CD4-positive, alpha-beta T cell treated with Interleukin-6 at 100 ng/mL for 8 hours (primary cell): Measurements from ENCODE around the gene ATXN1.
A peak's percentile ranks its signal among the peaks of the same experiment; 100 is the strongest.

ENCODE experiments used
- DNase-seq: peaks from one replicate; pipeline ENCODE4 v3.0.0-alpha.2; 2020; ENCODE audit warnings: mixed read lengths, low spot score

Gene ATXN1

GRCh38 chr6:16437095-16437494 is 324.2 kb downstream of the ATXN1 start:
- DNase-seq = no peak

GRCh38 chr6:16436550-16436949 is 324.7 kb downstream of the ATXN1 start:
- peak; percentile 30 for DNase-seq

- no peak for DNase-seq
Measured at GRCh38 chr6:16434885-16435284, 326.4 kb downstream of the ATXN1 start.

- DNase-seq = no peak
Measured at GRCh38 chr6:16433338-16433890, 327.8 kb downstream of the ATXN1 start.

- DNase-seq = no peak
Measured at GRCh38 chr6:16432075-16433032, 328.9 kb downstream of the ATXN1 start.

- DNase-seq = no peak
Measured at GRCh38 chr6:16431106-16431505, 330.2 kb downstream of the ATXN1 start.

GRCh38 chr6:16430391-16431089 is 330.7 kb downstream of the ATXN1 start:
- no peak for DNase-seq

- DNase-seq = no peak
Measured at GRCh38 chr6:16429669-16430068, 331.6 kb downstream of the ATXN1 start.

- no peak for DNase-seq
Measured at GRCh38 chr6:16427124-16427523, 334.1 kb downstream of the ATXN1 start.

- DNase-seq = no peak
Measured at GRCh38 chr6:16425881-16426615, 335.2 kb downstream of the ATXN1 start.

GRCh38 chr6:16421462-16421960 is 339.7 kb downstream of the ATXN1 start:
- no peak for DNase-seq

- DNase-seq = peak; percentile 45
Measured at GRCh38 chr6:16420715-16421461, 340.4 kb downstream of the ATXN1 start.

- no peak for DNase-seq
Measured at GRCh38 chr6:16420337-16420714, 340.9 kb downstream of the ATXN1 start.

- no peak for DNase-seq
Measured at GRCh38 chr6:16419636-16420336, 341.5 kb downstream of the ATXN1 start.

GRCh38 chr6:16418151-16418550 is 343.1 kb downstream of the ATXN1 start:
- DNase-seq = no peak

- no peak for DNase-seq
Measured at GRCh38 chr6:16415677-16416076, 345.6 kb downstream of the ATXN1 start.

GRCh38 chr6:16414205-16414604 is 347.1 kb downstream of the ATXN1 start:
- no peak for DNase-seq

GRCh38 chr6:16413399-16413798 is 347.9 kb downstream of the ATXN1 start:
- DNase-seq = no peak

GRCh38 chr6:16412982-16413381 is 348.3 kb downstream of the ATXN1 start:
- no peak for DNase-seq

- no peak for DNase-seq
Measured at GRCh38 chr6:16412171-16412570, 349.1 kb downstream of the ATXN1 start.
